ENCODE measurements around the gene APP.

- TF ChIP-seq CTCF (IDR thresholded peaks at IDR 0.05) (no peak), POLR2A (IDR thresholded peaks at IDR 0.05) (no peak)
Measured at GRCh38 chr21:26177187-26177586, 6.6 kb upstream of the APP start.
